ENCODE measurements around the gene OLIG3. TPM values are rescaled to one million over a fixed set of nuclear protein-coding genes. Genes with fewer than 3 reads are reported as not detected.

The OLIG3 gene
- total and polyA plus RNA-seq, 2 of the 8 experiments (the other 6 are each of a cell fraction or from before 2014, with no cell fraction given): 0.60 to 1.3 TPM

DNA sequence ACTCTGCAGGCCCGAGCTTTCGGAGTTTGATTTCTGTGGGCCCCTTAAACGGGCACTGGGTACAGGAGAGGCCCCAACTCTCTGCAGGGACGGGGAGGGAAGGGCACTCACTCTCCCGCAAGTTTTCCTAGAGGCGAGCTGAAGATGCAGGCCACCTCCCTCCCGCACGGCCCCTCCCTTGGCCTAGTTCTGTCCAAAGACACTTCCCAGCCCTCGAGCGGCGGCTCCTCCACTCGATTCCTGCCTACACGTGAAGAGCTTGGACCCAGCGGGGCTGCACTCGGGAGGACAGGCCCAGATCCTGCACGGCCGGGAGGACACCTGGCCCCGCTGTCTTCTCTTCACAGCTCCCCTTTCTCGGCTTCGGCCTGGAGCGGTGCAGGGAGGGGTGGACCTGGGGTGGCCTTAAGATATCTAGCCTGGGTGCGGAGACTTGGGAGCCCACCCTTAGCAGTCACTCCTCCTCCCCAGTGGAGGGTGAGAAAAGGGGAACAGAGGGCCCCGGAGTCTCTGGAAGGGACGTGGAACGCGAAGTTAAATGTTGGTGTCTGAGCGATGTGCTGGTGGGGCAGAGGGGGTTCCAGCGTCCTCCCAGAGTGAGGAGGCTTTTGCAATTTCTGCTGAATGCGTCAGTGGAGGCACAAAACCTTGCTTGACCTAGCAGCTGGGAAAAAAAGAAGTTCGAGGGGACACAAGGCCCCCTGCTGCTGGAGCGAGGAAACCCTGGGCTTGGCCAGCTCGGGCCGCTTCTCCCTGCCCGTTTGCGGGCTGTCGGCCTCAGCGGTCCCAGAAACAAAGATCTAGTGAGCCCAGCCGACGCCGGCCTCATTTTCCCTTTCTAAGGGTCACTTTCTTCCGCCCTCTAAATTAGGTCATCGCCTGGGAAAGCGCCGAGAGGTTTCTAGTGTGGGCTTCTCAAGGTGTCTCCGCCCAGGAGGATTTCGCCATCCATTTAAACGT, 4.9 kb downstream of the OLIG3 start:
- H4K20me1 ChIP-seq (replicated peaks in 1 of 2; ENCODE audit: control insufficient read depth in 1 of 2, insufficient read depth in 2 of 2, low read length in 2 of 2): no peaks in the 10 kb centered on the region
- H3K36me3 ChIP-seq (ENCODE audit: control insufficient read depth in 2 of 4, insufficient read depth in 4 of 4, low read length in 3 of 4): no peaks in the 10 kb centered on the region
- H2BK15ac ChIP-seq (ENCODE audit: low read length): 0 out of 2 replicates have a peak overlapping the region, but pooled peaks have one; percentile 10
- FAIRE-seq (peak; percentile 36), DNase-seq (ENCODE audit: low read depth in 1 of 2, low spot score in 2 of 2) (peak in 1 of 2 experiments; percentile 84)
- no peaks in the 10 kb centered on the region for H3K79me1 ChIP-seq (ENCODE audit: low read depth, low read length)
- no peak overlapping the region for H2BK120ac ChIP-seq (replicated peaks; ENCODE audit: low read depth, low read length)
- H3K27me3 ChIP-seq (replicated peaks in 1 of 4; ENCODE audit: control insufficient read depth in 3 of 4, extremely low read depth in 1 of 4, insufficient read depth in 3 of 4, low read length in 3 of 4): peaks cover 47 to 95% (median 84%) of the 10 kb centered on the region in 4 experiments
- H4K91ac ChIP-seq (replicated peaks; ENCODE audit: insufficient read length, low read length): no peak overlapping the region
- WGBS, 2 experiments (ENCODE audit: extremely low coverage in 1 of 2, insufficient coverage in 1 of 2, insufficient read length in 1 of 2, insufficient replicate concordance in 2 of 2, low coverage in 1 of 2, low lambda C conversion rate in 2 of 2, missing lambda C conversion rate in 1 of 2): 1% methylated on average over 40 of the region's 47 CpGs; no CpG with 5 or more reads in 1 of the 2 experiments
- no peaks in the 10 kb centered on the region for H3K9me3 ChIP-seq (ENCODE audit: insufficient read depth in 2 of 2, low read depth in 1 of 2, low read length in 1 of 2)
- H3K23ac ChIP-seq (ENCODE audit: insufficient read length): no peak overlapping the region
- POLR2A ChIA-PET (ENCODE audit: partially characterized antibody): interaction anchor here (1.6 to 2.0 kb wide), 2 partner anchors 8 to 99 kb away, joined by 5 to 7 read pairs; no protein-coding TSS in a partner anchor
- peak overlapping the region; percentile 34 to 71 (median 62) for H3K4me3 ChIP-seq (ENCODE audit: extremely low read depth in 1 of 4, insufficient read depth in 2 of 4, low read depth in 3 of 4, low read length in 4 of 4)
- H2AFZ ChIP-seq (ENCODE audit: low read length): peak overlapping the region; percentile 47
- no peak overlapping the region for H3K56ac ChIP-seq (replicated peaks; ENCODE audit: insufficient read length, low read depth, low read length)
- no peak overlapping the region for H3K27ac ChIP-seq (ENCODE audit: low read depth, low read length)
- H2AK5ac ChIP-seq (ENCODE audit: low read depth, low read length): no peak overlapping the region
- peak overlapping the region; percentile 33; the same call in 1 of the 2 replicates for H2BK12ac ChIP-seq (ENCODE audit: low read depth, low read length)
- H3K18ac ChIP-seq (ENCODE audit: extremely low read depth, low read length): peak overlapping the region; percentile 64
- H2BK20ac ChIP-seq (ENCODE audit: low read length): no peak overlapping the region
- H4K8ac ChIP-seq (ENCODE audit: extremely low read depth, insufficient read depth, low read length): peak overlapping the region; percentile 59
- no peak overlapping the region for H3K4ac ChIP-seq (replicated peaks; ENCODE audit: insufficient read length, low read depth, low read length)
- peak overlapping the region; percentile 39; the same call in 1 of the 2 replicates for H2BK5ac ChIP-seq (ENCODE audit: low read depth, low read length)
- H3K4me2 ChIP-seq (ENCODE audit: insufficient read depth in 1 of 2, low read depth in 2 of 2, low read length in 2 of 2): peak overlapping the region; percentile 90 to 91
- H3K14ac ChIP-seq (ENCODE audit: insufficient read length): no peak overlapping the region
- H3K79me2 ChIP-seq (ENCODE audit: control insufficient read depth in 1 of 2, insufficient read depth in 2 of 2, low read length in 2 of 2): no peaks in the 10 kb centered on the region
- peak overlapping the region; percentile 14 for H4K5ac ChIP-seq (ENCODE audit: insufficient read length, low read depth, low read length)
- H3K9ac ChIP-seq (replicated peaks in 1 of 4; ENCODE audit: extremely low read depth in 1 of 4, low read depth in 3 of 4, low read length in 3 of 4): no peak overlapping the region; a peak in 1 of 7 replicates
- H3K23me2 ChIP-seq (ENCODE audit: low read depth, low read length): peaks cover 32% of the 10 kb centered on the region
- H3K4me1 ChIP-seq (replicated peaks in 1 of 4; ENCODE audit: control insufficient read depth in 3 of 4, insufficient read depth in 4 of 4, low read length in 3 of 4): peaks cover 12 to 46% (median 27%) of the 10 kb centered on the region in 4 experiments
- CTCF ChIA-PET (ENCODE audit: partially characterized antibody): interaction anchor here (0.8 to 8.0 kb wide), 8 partner anchors 8 to 175 kb away, joined by 3 to 62 read pairs (median 5); no protein-coding TSS in a partner anchor
- TF ChIP-seq CBX5 (IDR thresholded peaks at IDR 0.05; ENCODE audit: low read depth, low read length) (no peak), KDM4A (IDR thresholded peaks at IDR 0.05; ENCODE audit: low read depth, low read length, severe bottlenecking) (peak; percentile 90), KDM5A (IDR thresholded peaks at IDR 0.05; ENCODE audit: low read length) (no peak), SIN3A (conservative IDR thresholded peaks at IDR 0.05 in 1 of 2, IDR thresholded peaks at IDR 0.05 in 1 of 2; ENCODE audit: low read depth in 1 of 2, low read length in 2 of 2) (0 out of 4 replicates have a peak, but pooled peaks of 1 of the 2 experiments have one; percentile 36), SP1 (IDR thresholded peaks at IDR 0.05; ENCODE audit: low read depth, low read length) (peak; percentile 4; the same call in 1 of the 2 replicates), YY1 (IDR thresholded peaks at IDR 0.05; ENCODE audit: low read depth, low read length) (peak; percentile 4; the same call in 1 of the 2 replicates), ASH2L (IDR thresholded peaks at IDR 0.05; ENCODE audit: low read length) (peak; percentile 94), FOSL1 (IDR thresholded peaks at IDR 0.05; ENCODE audit: insufficient read depth, low read depth, low read length) (no peak), TCF12 (IDR thresholded peaks at IDR 0.05; ENCODE audit: low read depth, low read length) (0 out of 2 replicates have a peak, but pooled peaks have one; percentile 3), EZH2 (IDR thresholded peaks at IDR 0.05; ENCODE audit: low read depth, low read length, severe bottlenecking) (peak; percentile 14), CHD1 (IDR thresholded peaks at IDR 0.05; ENCODE audit: low read depth, low read length) (no peak)
